Measurements from ENCODE around the gene TMEM185B.

Gene TMEM185B

GRCh38 chr2:120252225-120253020, 29.2 kb upstream of the TMEM185B start, which contains the start of gene RALB:
Gene RALB, plus strand, starts transcription at chr2:120252852. Its CDS starts 25,813 bp downstream, at chr2:120278665.
- Histone ChIP-seq H3K27ac (ENCODE audit: low read depth, low read length) (peak within 1 kb of the TSS; percentile 67), H3K36me3 (ENCODE audit: control insufficient read depth in 1 of 2, insufficient read depth in 2 of 2, low read length in 2 of 2) (no peaks in the 10 kb centered on the region), H3K9ac (ENCODE audit: low read depth in 1 of 2, low read length in 2 of 2) (peak within 1 kb of the TSS; percentile 69 to 73), H3K27me3 (ENCODE audit: control insufficient read depth in 1 of 2, insufficient read depth in 2 of 2, low read length in 2 of 2) (no peaks in the 10 kb centered on the region), H3K9me3 (ENCODE audit: control insufficient read depth in 1 of 2, low read length in 2 of 2) (no peaks in the 10 kb centered on the region), H3K4me3 (ENCODE audit: low read depth in 1 of 2, low read length in 2 of 2) (peak within 1 kb of the TSS; percentile 82 to 93), H3K4me1 (ENCODE audit: control insufficient read depth in 1 of 2, insufficient read depth in 2 of 2, low read length in 2 of 2) (peaks cover 19 to 25% of the 10 kb centered on the region in 2 donors)

- Histone ChIP-seq H3K27ac (ENCODE audit: low read depth, low read length) (peak overlapping the region; percentile 61), H3K27me3 (ENCODE audit: control insufficient read depth in 1 of 2, insufficient read depth in 2 of 2, low read length in 2 of 2) (no peaks in the 10 kb centered on the region), H3K4me1 (ENCODE audit: control insufficient read depth in 1 of 2, insufficient read depth in 2 of 2, low read length in 2 of 2) (peaks cover 21% of the 10 kb centered on the region in 2 donors), H3K9me3 (ENCODE audit: control insufficient read depth in 1 of 2, low read length in 2 of 2) (no peaks in the 10 kb centered on the region), H3K4me3 (ENCODE audit: low read depth in 1 of 2, low read length in 2 of 2) (peak overlapping the region; percentile 80 to 82), H3K9ac (ENCODE audit: low read depth in 1 of 2, low read length in 2 of 2) (peak overlapping the region; percentile 69 to 73), H3K36me3 (ENCODE audit: control insufficient read depth in 1 of 2, insufficient read depth in 2 of 2, low read length in 2 of 2) (no peaks in the 10 kb centered on the region)
Observed at GRCh38 chr2:120251880-120252224, 28.7 kb upstream of the TMEM185B start.

- Histone ChIP-seq H3K4me3 (ENCODE audit: low read depth in 1 of 2, low read length in 2 of 2) (no peak overlapping the region), H3K36me3 (ENCODE audit: control insufficient read depth in 1 of 2, insufficient read depth in 2 of 2, low read length in 2 of 2) (no peaks in the 10 kb centered on the region), H3K27me3 (ENCODE audit: control insufficient read depth in 1 of 2, insufficient read depth in 2 of 2, low read length in 2 of 2) (no peaks in the 10 kb centered on the region), H3K4me1 (ENCODE audit: control insufficient read depth in 1 of 2, insufficient read depth in 2 of 2, low read length in 2 of 2) (peaks cover 25 to 29% of the 10 kb centered on the region in 2 donors), H3K9ac (ENCODE audit: low read depth in 1 of 2, low read length in 2 of 2) (no peak overlapping the region), H3K9me3 (ENCODE audit: control insufficient read depth in 1 of 2, low read length in 2 of 2) (no peaks in the 10 kb centered on the region), H3K27ac (ENCODE audit: low read depth, low read length) (no peak overlapping the region)
Observed at GRCh38 chr2:120251078-120251477, 27.9 kb upstream of the TMEM185B start.

GRCh38 chr2:120250640-120251039, 27.4 kb upstream of the TMEM185B start:
- H3K9me3 ChIP-seq (ENCODE audit: control insufficient read depth in 1 of 2, low read length in 2 of 2), result no peaks in the 10 kb centered on the region
- H3K4me1 ChIP-seq (ENCODE audit: control insufficient read depth in 1 of 2, insufficient read depth in 2 of 2, low read length in 2 of 2), result peaks cover 30 to 33% of the 10 kb centered on the region in 2 donors
- H3K27me3 ChIP-seq (ENCODE audit: control insufficient read depth in 1 of 2, insufficient read depth in 2 of 2, low read length in 2 of 2), result no peaks in the 10 kb centered on the region
- H3K27ac ChIP-seq (ENCODE audit: low read depth, low read length), result no peak overlapping the region
- H3K4me3 ChIP-seq (ENCODE audit: low read depth in 1 of 2, low read length in 2 of 2), result no peak overlapping the region
- H3K9ac ChIP-seq (ENCODE audit: low read depth in 1 of 2, low read length in 2 of 2), result no peak overlapping the region
- H3K36me3 ChIP-seq (ENCODE audit: control insufficient read depth in 1 of 2, insufficient read depth in 2 of 2, low read length in 2 of 2), result no peaks in the 10 kb centered on the region

- H3K4me1 ChIP-seq (ENCODE audit: control insufficient read depth in 1 of 2, insufficient read depth in 2 of 2, low read length in 2 of 2), result peaks cover 39% of the 10 kb centered on the region in 2 donors
- no peak overlapping the region for H3K27ac ChIP-seq (ENCODE audit: low read depth, low read length)
- H3K9ac ChIP-seq (ENCODE audit: low read depth in 1 of 2, low read length in 2 of 2), result no peak overlapping the region
- H3K9me3 ChIP-seq (ENCODE audit: control insufficient read depth in 1 of 2, low read length in 2 of 2), result no peaks in the 10 kb centered on the region
- no peak overlapping the region for H3K4me3 ChIP-seq (ENCODE audit: low read depth in 1 of 2, low read length in 2 of 2)
- H3K27me3 ChIP-seq (ENCODE audit: control insufficient read depth in 1 of 2, insufficient read depth in 2 of 2, low read length in 2 of 2), result no peaks in the 10 kb centered on the region
- no peaks in the 10 kb centered on the region for H3K36me3 ChIP-seq (ENCODE audit: control insufficient read depth in 1 of 2, insufficient read depth in 2 of 2, low read length in 2 of 2)
Observed at GRCh38 chr2:120247851-120248250, 24.7 kb upstream of the TMEM185B start.

- Histone ChIP-seq H3K9me3 (ENCODE audit: control insufficient read depth in 1 of 2, low read length in 2 of 2) (no peaks in the 10 kb centered on the region), H3K27me3 (ENCODE audit: control insufficient read depth in 1 of 2, insufficient read depth in 2 of 2, low read length in 2 of 2) (no peaks in the 10 kb centered on the region), H3K9ac (ENCODE audit: low read depth in 1 of 2, low read length in 2 of 2) (peak overlapping the region in 1 of 2 donors; percentile 27), H3K4me3 (ENCODE audit: low read depth in 1 of 2, low read length in 2 of 2) (no peak overlapping the region), H3K36me3 (ENCODE audit: control insufficient read depth in 1 of 2, insufficient read depth in 2 of 2, low read length in 2 of 2) (no peaks in the 10 kb centered on the region), H3K27ac (ENCODE audit: low read depth, low read length) (no peak overlapping the region), H3K4me1 (ENCODE audit: control insufficient read depth in 1 of 2, insufficient read depth in 2 of 2, low read length in 2 of 2) (peaks cover 35 to 36% of the 10 kb centered on the region in 2 donors)
Observed at GRCh38 chr2:120246546-120247300, 23.5 kb upstream of the TMEM185B start.

- Histone ChIP-seq H3K9me3 (ENCODE audit: control insufficient read depth in 1 of 2, low read length in 2 of 2) (no peaks in the 10 kb centered on the region), H3K4me1 (ENCODE audit: control insufficient read depth in 1 of 2, insufficient read depth in 2 of 2, low read length in 2 of 2) (peaks cover 32 to 33% of the 10 kb centered on the region in 2 donors), H3K27ac (ENCODE audit: low read depth, low read length) (peak overlapping the region; percentile 86), H3K4me3 (ENCODE audit: low read depth in 1 of 2, low read length in 2 of 2) (peak overlapping the region in 1 of 2 donors; percentile 23), H3K27me3 (ENCODE audit: control insufficient read depth in 1 of 2, insufficient read depth in 2 of 2, low read length in 2 of 2) (no peaks in the 10 kb centered on the region), H3K9ac (ENCODE audit: low read depth in 1 of 2, low read length in 2 of 2) (peak overlapping the region; percentile 24 to 56), H3K36me3 (ENCODE audit: control insufficient read depth in 1 of 2, insufficient read depth in 2 of 2, low read length in 2 of 2) (no peaks in the 10 kb centered on the region)
Observed at GRCh38 chr2:120245520-120246332, 22.5 kb upstream of the TMEM185B start.

- Histone ChIP-seq H3K27me3 (ENCODE audit: control insufficient read depth in 1 of 2, insufficient read depth in 2 of 2, low read length in 2 of 2) (no peaks in the 10 kb centered on the region), H3K4me1 (ENCODE audit: control insufficient read depth in 1 of 2, insufficient read depth in 2 of 2, low read length in 2 of 2) (peaks cover 32 to 34% of the 10 kb centered on the region in 2 donors), H3K9me3 (ENCODE audit: control insufficient read depth in 1 of 2, low read length in 2 of 2) (no peaks in the 10 kb centered on the region), H3K36me3 (ENCODE audit: control insufficient read depth in 1 of 2, insufficient read depth in 2 of 2, low read length in 2 of 2) (no peaks in the 10 kb centered on the region), H3K27ac (ENCODE audit: low read depth, low read length) (peak overlapping the region; percentile 86), H3K4me3 (ENCODE audit: low read depth in 1 of 2, low read length in 2 of 2) (peak overlapping the region; percentile 23 to 42), H3K9ac (ENCODE audit: low read depth in 1 of 2, low read length in 2 of 2) (peak overlapping the region; percentile 24 to 56)
Observed at GRCh38 chr2:120244656-120245519, 21.7 kb upstream of the TMEM185B start.

GRCh38 chr2:120243875-120244553, 20.8 kb upstream of the TMEM185B start:
- Histone ChIP-seq H3K27me3 (ENCODE audit: control insufficient read depth in 1 of 2, insufficient read depth in 2 of 2, low read length in 2 of 2) (no peaks in the 10 kb centered on the region), H3K9ac (ENCODE audit: low read depth in 1 of 2, low read length in 2 of 2) (no peak overlapping the region), H3K27ac (ENCODE audit: low read depth, low read length) (no peak overlapping the region), H3K4me1 (ENCODE audit: control insufficient read depth in 1 of 2, insufficient read depth in 2 of 2, low read length in 2 of 2) (peaks cover 38 to 43% of the 10 kb centered on the region in 2 donors), H3K4me3 (ENCODE audit: low read depth in 1 of 2, low read length in 2 of 2) (no peak overlapping the region), H3K9me3 (ENCODE audit: control insufficient read depth in 1 of 2, low read length in 2 of 2) (no peaks in the 10 kb centered on the region), H3K36me3 (ENCODE audit: control insufficient read depth in 1 of 2, insufficient read depth in 2 of 2, low read length in 2 of 2) (no peaks in the 10 kb centered on the region)

All from duodenal mucosa (tissue), 2 donors.